Stimulated activated CD4-positive, alpha-beta T cell treated with anti-CD3 and anti-CD28 coated beads, Interleukin-2, amount 100 ng/mL, for 24 hours (primary cell): ENCODE measurements around the gene IRF3.
A peak's percentile ranks its signal among the peaks of the same experiment; 100 is the strongest.

ENCODE experiments used
- DNase-seq, 2 donors: peaks; one replicate each; pipeline ENCODE4 v3.0.0-alpha.2; 2020

The IRF3 gene

DNA sequence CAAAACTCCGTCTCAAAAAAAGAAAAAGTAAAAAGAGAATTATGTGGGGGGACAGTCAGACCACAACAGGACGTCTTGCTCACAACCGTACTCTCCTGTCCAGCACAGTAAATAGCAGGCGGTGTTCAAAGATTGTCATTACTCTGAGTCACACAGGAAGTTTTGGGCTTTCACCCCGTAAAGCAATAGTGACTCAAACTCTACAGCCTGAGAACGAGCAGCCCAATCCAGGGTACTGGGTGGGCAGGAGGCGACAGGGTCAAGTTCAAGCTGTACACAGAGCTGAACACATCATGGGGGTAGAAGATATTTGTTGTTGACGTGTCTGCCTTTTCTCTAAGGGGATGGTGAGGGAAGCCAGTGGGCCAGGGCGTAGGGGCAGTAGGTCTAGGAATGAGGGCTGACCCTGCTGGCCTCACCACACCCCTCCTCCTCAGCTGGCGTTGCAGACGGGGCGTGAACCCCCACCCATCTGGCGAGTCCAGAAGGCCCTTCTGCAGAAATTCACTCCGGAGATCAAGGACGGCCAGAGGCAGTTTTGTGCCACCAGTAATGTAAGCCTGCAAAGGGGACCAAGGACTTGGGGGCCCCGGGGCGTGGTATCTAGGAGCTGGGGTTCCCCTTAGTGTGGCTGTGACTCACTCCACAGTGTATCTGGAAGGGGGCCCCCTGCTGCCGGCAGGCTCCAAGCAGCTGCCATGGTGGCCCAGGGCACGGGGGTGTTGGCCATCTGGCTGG, 51.4 kb downstream of the IRF3 start:
- DNase-seq: peak in 1 of 2 donors; percentile 25

DNA sequence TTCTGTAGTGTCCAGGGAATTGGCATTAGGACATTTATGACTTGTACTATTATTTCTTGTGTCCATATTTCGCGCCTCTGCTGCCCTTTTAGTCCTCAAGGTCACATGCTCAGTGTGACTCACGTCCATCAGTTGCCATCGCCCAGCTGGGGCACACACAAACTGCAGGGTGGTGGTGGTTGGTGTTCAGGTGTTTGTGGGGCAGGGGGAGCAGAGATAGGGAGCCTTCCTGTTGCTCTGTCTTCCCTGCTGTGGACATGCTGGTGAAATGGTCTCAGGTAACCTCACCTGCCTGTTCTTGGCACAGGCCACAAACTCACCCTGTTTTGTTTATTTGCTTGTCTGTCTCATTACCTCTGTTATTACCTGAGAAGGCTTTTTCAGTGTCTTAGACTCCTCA, 52.3 kb downstream of the IRF3 start:
- no peak for DNase-seq
